ENCODE measurements around the gene RGS7.

The RGS7 gene

DNA sequence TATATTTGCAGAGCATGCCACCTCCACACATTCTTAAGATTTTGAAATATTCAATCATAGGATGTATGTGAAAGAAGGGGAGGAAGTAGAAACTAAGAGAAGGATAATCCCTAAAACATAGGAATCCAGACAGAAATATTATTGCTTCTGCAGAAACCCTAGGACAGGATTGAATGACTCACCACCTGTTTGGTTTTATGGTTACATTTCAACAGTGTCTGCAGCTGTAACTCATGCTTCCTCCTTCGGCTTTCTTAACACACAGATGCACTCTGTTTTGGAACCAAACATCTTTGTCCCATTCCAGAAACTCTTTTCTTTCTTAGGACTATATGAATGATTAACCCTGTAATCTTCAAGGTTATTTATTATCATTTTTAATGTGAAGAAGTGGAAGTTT lies 20.7 kb downstream of the RGS7 start:
- no peak for TF ChIP-seq CTCF (conservative IDR thresholded peaks at IDR 0.05; ENCODE audit: control insufficient read depth, insufficient read depth, low read depth, low read length)
- peak; percentile 59 for DNase-seq (ENCODE audit: low read depth)
- H3K4me3 ChIP-seq (ENCODE audit: control insufficient read depth, low read depth, low read length) = no peak overlapping the region

DNA sequence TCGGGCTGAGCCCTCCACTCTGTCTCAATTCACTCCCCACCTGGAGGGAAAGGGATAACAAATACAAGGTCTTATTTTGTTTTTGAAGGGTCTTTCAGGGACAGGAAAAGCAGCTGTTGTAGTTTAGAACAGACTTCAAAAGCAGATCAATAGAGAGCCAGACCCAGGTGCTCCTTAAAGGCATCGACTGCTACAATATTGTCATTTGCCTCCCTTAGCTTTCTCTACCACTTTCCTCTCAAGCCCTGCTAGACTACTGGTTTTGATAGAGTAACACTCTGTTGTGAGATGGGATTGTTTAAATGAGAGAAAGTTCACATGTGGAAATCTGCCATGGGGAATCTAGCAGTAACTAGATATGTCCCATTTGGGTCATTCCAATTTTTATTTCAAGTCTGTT lies 24.0 kb downstream of the RGS7 start:
- H3K4me3 ChIP-seq (ENCODE audit: control insufficient read depth, low read depth, low read length) = no peak overlapping the region
- DNase-seq (ENCODE audit: low read depth) = no peak
- no peak for TF ChIP-seq CTCF (conservative IDR thresholded peaks at IDR 0.05; ENCODE audit: control insufficient read depth, insufficient read depth, low read depth, low read length)

DNA sequence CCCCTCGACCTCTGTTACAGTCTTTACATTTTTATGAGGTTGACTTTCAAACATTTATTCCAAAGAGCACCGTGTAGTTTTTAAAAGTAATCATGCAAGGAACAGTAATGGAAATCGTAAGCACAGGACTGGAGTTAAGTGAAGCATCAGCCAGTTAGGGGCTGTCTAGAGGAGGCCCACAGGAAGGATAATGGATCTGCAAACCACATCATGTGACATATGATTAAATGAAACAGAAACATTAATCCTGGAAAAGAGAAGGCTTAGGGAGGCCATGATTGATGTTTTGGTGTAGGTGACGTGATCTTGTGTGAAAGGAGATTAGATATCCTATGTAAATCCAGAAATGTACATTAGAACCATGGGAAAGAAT lies 25.0 kb downstream of the RGS7 start:
- no peak for DNase-seq (ENCODE audit: low read depth)
- H3K4me3 ChIP-seq (ENCODE audit: control insufficient read depth, low read depth, low read length) = no peak overlapping the region
- no peak for TF ChIP-seq CTCF (conservative IDR thresholded peaks at IDR 0.05; ENCODE audit: control insufficient read depth, insufficient read depth, low read depth, low read length)

- TF ChIP-seq CTCF (conservative IDR thresholded peaks at IDR 0.05; ENCODE audit: control insufficient read depth, insufficient read depth, low read depth, low read length) = no peak
- no peak for DNase-seq (ENCODE audit: low read depth)
- H3K4me3 ChIP-seq (ENCODE audit: control insufficient read depth, low read depth, low read length) = no peak overlapping the region
Observed at GRCh38 chr1:241331328-241332036, 25.5 kb downstream of the RGS7 start.

- DNase-seq (ENCODE audit: low read depth) = no peak
- H3K4me3 ChIP-seq (ENCODE audit: control insufficient read depth, low read depth, low read length) = no peak overlapping the region
- TF ChIP-seq CTCF (conservative IDR thresholded peaks at IDR 0.05; ENCODE audit: control insufficient read depth, insufficient read depth, low read depth, low read length) = no peak
Observed at GRCh38 chr1:241330619-241331327, 26.2 kb downstream of the RGS7 start.

DNA sequence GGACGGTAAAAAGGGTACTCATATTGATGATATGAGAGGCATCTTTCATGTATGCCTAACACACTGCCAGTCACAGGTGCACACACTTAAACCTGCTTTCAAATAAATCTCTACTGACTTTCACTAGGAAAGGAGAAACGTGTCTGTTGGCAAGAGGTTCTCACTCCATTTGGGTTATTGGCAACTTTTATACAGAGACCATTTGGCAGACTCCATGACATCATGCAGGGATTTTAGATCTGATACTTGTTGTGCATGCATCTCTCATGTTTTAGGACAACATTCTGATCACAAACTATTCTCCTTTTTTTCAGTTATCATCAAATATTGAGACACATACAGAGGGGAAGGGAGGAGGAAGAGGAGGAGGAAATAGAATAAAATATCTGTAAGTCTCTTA lies 31.5 kb downstream of the RGS7 start:
- DNase-seq (ENCODE audit: low read depth) = no peak
- TF ChIP-seq CTCF (conservative IDR thresholded peaks at IDR 0.05; ENCODE audit: control insufficient read depth, insufficient read depth, low read depth, low read length) = no peak
- no peak overlapping the region for H3K4me3 ChIP-seq (ENCODE audit: control insufficient read depth, low read depth, low read length)
